Stimulated activated CD4-positive, alpha-beta T cell treated with anti-CD3 and anti-CD28 coated beads, TNF-alpha, amount 100 ng/mL, for 24 hours (primary cell): ENCODE results near the gene RPL36A.

Experiments used
- DNase-seq, 3 experiments: peaks; one replicate each; pipeline ENCODE4 v3.0.0-alpha.2; 2020; ENCODE audit warnings: low read depth in 3 of 3

Gene RPL36A

DNA sequence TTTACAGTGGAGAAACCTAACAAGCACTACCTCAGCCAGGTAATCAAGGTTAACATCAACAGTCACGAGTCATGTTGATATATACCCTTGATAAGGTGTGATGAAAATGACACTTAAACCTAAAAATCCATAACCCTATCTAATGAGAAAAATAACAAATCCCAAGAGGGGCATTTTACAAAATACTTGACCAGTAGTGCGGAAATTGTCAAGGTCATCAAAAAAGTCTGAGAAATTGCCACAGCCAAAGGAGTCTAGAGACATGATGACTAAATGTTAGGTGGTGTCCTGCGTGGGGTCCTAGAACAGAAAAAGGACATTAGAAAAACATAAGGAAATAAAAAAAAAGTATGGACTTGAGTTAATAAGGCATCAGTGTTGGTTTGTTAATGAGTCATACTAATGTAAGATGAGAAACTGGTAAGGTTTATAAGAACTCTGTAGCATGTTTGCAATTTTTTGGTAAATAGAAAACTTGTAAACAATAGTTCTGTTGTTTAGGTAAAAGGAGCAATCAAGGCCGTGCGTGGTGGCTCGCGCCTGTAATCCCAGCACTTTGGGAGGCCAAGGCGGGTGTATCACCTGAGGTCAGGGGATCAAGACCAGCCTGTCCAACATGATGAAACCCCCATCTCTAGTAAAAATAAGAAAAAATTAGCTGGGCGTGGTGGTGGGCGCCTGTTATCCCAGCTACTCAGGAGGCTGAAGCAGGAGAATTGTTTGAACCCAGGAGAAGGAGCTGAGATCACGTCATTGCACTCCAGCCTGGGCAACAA lies 2.9 kb downstream of the RPL36A start:
- no peak for DNase-seq

DNA sequence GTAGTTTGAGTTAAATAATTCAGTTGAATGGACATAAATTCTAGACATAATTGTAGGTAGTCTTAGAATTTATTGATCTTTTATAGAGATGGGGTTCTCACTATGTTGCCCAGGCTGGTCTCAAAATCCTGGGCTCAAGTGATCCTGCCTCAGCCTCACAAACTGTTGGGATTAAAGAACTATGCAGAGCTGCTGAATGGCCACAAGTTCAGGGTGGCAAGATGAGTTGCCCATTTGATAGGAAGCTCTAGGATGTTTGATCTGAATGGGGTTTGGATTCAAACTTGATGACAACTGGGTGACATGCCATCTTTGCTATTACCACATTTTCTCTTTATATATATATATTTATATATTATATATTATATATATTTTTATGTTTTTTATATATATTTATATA lies 3.6 kb downstream of the RPL36A start:
- no peak for DNase-seq

DNA sequence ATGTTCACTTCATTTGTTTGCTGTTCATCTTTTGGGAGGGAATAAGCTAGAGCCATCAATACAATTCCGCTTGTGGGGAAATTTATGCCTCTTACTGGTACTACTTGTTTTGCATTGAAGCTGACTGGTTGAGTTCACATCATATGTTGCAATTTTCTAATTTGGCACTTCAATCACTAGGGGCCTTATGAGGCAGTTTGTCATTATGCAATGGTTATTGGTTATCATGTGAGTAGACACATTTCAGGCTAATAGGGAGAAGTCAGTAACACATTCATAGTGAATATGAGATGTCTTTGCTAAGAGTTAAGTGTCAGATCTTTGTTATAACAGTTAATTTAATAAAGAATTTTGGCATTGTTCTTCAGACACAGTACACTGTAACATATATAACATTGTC lies 5.0 kb downstream of the RPL36A start:
- DNase-seq = no peak

- no peak for DNase-seq
Observed at GRCh38 chrX:101397779-101398178, 7.0 kb downstream of the RPL36A start.

DNA sequence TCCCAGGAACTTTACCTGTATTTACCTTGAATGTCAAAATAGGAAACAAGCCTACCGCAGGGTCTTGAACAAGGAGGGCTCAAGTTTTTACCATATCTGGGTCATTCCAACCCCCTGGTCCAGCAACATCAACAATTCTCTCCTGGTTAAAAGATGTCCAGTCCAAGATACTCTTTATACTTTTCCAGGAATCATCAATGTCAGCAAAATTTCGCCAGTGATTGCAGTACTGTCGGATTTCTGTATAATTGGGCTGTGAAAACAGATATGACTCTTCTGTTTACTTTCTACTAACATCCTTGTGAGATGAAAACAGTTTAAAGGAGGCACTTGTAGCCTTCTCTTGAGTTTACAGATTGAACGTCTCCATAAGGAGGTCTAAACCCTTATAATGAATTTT lies 7.9 kb downstream of the RPL36A start:
- DNase-seq = no peak

DNA sequence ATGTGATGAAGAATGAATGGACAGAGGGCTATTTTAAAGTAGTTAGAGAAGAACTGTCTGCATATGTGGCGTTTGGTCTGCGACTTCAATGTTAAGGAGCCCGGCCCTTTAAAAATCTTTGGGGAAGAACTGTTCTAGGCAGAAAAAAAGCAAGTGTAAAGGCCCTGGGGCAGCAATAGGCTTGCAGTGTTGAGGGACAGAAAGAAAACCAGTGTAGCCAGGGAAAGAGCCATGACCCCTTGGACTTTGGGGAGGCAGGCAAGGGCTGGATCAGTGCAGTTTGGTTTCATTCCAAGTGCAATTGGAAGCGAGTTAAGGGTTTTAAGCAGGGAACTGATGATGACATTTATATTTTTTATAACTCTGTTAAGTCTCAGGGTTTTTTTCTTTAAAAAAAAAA lies 9.0 kb downstream of the RPL36A start:
- DNase-seq = no peak

- DNase-seq = no peak
Observed at GRCh38 chrX:101407167-101407747, 16.4 kb downstream of the RPL36A start.

- peak; percentile 61 to 85 (median 82) for DNase-seq
Observed at GRCh38 chrX:101407748-101408531, 17.1 kb downstream of the RPL36A start, which contains the start of the genes GLA and HNRNPH2. TSS of gene GLA (minus strand) at chrX:101407925. CDS start at chrX:101407903, 22 bp downstream. TSS of gene HNRNPH2 (plus strand) at chrX:101408222. CDS start at chrX:101411989, 3,767 bp downstream.

- no peak for DNase-seq
Observed at GRCh38 chrX:101408532-101408841, 17.7 kb downstream of the RPL36A start.

DNA sequence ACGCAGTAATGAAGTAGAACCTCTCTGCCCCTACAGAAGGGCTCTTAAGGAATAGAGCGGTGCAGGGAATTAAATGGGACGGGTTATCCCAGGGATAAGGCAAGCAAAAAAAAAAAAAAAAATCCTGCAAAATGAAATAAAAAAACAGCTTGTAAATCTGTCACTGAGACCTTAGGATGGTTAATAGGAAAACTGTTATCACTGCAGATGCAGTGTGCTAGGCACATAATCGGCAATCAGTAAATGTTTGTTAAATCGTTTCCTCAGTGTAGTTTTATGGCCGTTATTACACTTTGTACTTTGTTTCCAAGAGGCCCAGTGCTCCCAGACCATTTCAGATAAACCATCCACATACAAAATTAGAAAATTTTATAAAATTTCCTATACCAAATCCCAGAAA lies 18.2 kb downstream of the RPL36A start:
- no peak for DNase-seq

DNA sequence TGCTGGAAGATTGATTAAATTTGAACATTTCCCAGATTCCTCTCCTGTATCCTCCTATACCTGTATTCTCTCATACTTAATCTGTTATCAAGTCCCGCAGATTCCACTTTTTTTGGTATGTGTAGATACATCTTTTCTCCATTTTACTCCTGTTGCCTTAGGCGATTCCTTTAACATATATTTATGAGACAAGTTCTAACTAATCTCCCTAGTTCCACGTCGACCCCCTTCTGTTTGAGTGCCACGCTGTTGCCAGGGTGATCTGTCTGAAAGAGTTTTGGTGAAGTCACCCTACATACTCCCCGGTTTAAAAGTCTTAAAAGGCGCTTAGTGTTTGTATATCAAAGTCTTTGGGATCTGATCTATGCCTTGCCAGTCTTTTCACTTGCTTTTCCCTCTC lies 19.6 kb downstream of the RPL36A start:
- DNase-seq = no peak

DNA sequence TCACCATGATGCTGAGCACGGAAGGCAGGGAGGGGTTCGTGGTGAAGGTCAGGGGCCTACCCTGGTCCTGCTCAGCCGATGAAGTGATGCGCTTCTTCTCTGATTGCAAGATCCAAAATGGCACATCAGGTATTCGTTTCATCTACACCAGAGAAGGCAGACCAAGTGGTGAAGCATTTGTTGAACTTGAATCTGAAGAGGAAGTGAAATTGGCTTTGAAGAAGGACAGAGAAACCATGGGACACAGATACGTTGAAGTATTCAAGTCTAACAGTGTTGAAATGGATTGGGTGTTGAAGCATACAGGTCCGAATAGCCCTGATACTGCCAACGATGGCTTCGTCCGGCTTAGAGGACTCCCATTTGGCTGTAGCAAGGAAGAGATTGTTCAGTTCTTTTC lies 21.2 kb downstream of the RPL36A start:
- DNase-seq = no peak

GRCh38 chrX:101415180-101416145 lies 24.7 kb downstream of the RPL36A start:
- DNase-seq = no peak

DNA sequence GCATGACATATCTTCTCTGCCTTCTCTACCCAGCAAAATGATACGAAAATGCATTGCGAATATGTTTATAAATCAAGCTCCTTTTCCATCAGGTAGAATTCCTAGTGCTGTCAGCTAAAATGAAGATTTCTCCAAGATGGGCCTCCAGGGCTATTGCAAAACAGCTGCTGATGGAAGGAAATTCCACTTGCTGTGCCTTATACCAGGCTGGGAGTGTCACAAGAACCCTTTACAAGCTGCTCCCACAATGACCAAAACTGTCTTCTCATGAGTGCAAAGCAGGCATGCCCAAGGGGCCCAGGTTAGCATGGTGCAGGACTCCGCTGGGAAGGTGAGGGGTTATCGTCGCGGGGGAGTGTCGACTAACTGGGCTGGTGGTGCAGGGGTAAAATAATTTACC lies 25.9 kb downstream of the RPL36A start:
- DNase-seq = no peak

DNA sequence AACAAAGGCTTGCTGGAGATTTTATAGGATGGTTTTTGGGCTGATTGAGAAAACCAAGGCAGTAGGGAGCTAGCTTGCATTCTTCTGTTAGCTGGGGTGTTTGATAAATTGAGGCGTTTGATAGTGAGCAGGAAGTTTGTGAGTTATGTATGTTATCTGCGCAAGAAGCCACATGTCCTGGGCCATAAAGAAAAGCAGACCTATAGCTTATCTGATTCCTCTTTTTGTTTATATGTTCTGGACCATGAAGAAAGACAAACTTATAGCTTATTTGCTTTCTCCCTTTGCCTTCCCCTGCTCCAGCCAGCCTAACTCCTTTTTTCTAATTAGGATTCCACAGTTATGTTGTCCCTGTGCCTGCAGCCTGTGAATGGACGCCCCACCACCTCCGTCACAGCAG lies 26.4 kb downstream of the RPL36A start:
- no peak for DNase-seq

- peak in 1 of 3 experiments; percentile 35 for DNase-seq
Observed at GRCh38 chrX:101417981-101418841, 27.4 kb downstream of the RPL36A start.

DNA sequence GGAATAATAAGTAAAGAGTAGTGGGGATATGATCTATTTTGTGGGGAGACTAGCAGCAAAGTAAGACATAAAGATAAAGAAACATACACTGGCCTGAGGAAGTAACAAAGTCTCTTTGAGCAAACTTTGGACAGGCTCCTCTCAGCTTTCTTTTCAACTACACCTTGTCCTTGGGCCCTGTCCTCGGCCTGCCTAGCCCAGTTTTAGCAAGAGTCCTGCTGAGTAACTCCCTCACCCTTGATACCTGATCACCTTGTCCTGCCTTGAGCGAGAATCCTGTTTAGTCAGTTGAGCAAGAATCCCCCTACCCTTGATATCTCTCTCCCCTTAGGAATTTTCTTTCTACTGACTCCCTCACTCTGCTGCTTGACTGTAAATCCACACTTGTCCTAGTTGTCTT lies 28.7 kb downstream of the RPL36A start:
- no peak for DNase-seq

GRCh38 chrX:101427954-101428353 lies 37.1 kb downstream of the RPL36A start:
- no peak for DNase-seq

GRCh38 chrX:101429934-101430333 lies 39.1 kb downstream of the RPL36A start:
- no peak for DNase-seq

DNA sequence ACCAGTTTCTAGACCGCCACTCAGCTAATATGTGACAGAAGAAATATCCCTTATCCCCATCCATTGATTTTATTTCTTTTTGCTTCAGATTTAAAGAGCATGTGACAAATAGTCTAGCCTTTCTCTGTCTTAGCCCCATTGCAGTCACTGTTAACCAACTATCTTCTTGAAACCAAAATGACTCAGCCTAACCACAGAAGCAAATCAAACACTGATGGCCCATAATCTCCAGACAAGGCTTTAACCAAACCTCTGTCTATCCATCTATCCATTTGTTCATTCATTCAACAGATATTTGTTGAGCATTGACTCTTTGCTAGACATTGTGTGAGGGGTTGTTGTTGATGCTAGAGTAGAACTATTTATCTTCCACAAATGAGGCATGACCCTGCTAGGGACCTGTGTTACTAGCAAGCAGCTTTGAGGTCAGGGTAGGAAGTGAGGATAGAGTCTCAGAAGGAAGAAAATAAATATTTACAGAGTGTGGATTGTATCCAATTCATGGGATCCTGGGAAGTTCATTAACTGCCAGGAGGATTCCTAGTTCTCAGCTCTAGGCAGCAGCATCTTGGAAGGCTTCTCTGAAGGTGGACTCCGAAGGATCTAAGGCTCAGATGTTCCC lies 39.8 kb downstream of the RPL36A start:
- DNase-seq = no peak
